Astrocyte of the spinal cord (primary cell): ENCODE measurements around the gene FAM163A.

Experiments used
- DNase-seq: peaks from one replicate; pipeline ENCODE4 v3.0.0; 2011; ENCODE audit warnings: low read depth, low spot score
- H3K4me3 ChIP-seq: 2 replicates; pipeline ENCODE4 v1.5.1; 2011; ENCODE audit warnings: low read depth, mild to moderate bottlenecking, low read length, moderate library complexity
- in situ Hi-C: cut with HindIII; loops from 2 replicates; pipeline ENCODE4 v1.10.0; 2017; ENCODE audit warnings: low sequenced_read_pairs
- TF ChIP-seq, protein P1 (sequence below): IDR thresholded peaks from 2 replicates; pipeline ENCODE4 v1.5.1; 2012; ENCODE audit warnings: low read depth, mild to moderate bottlenecking, low read length, inconsistent platforms

Gene FAM163A

DNA sequence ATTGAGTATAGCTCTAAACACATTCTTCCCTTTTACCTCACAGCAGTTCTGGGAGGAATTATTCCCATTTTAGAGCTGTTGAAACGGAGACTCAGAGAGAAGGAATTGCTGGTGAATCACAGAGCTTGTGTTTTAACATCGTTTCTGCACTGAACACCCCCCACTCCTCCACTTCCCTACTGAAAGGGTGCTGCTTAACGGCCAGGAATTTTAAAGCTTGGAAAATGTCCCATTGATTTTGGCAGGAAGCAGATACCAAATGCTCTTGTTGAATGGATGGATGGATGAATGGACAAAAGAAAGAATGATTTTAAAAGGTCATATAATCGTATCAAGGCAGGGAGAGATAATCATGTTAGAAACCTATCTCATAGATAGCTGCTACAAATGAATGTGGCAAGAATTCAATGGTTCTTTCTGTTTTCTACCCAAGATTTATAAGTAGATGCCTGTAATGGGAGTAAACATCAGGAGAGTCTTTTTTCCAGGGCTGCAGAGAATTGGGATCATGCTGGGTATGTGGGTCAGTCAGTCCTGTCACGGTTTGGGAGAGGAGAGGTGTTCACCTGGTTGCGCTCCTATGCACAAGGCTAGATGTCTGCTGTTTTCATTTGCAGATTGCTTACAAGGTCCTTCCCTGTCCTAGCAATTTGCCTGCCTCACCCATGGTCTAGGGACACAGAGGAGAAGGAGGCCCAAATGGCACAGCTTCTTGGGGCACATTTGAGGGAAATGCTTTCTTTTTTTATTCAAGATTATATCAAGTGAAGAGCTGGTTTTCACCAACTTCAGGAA is 19.0 kb downstream of the FAM163A start:
- H3K4me3 ChIP-seq: no peak overlapping the region
- TF ChIP-seq, protein P1, sequence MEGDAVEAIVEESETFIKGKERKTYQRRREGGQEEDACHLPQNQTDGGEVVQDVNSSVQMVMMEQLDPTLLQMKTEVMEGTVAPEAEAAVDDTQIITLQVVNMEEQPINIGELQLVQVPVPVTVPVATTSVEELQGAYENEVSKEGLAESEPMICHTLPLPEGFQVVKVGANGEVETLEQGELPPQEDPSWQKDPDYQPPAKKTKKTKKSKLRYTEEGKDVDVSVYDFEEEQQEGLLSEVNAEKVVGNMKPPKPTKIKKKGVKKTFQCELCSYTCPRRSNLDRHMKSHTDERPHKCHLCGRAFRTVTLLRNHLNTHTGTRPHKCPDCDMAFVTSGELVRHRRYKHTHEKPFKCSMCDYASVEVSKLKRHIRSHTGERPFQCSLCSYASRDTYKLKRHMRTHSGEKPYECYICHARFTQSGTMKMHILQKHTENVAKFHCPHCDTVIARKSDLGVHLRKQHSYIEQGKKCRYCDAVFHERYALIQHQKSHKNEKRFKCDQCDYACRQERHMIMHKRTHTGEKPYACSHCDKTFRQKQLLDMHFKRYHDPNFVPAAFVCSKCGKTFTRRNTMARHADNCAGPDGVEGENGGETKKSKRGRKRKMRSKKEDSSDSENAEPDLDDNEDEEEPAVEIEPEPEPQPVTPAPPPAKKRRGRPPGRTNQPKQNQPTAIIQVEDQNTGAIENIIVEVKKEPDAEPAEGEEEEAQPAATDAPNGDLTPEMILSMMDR: no peak
- in situ Hi-C loops: no loop called here
- no peak for DNase-seq

DNA sequence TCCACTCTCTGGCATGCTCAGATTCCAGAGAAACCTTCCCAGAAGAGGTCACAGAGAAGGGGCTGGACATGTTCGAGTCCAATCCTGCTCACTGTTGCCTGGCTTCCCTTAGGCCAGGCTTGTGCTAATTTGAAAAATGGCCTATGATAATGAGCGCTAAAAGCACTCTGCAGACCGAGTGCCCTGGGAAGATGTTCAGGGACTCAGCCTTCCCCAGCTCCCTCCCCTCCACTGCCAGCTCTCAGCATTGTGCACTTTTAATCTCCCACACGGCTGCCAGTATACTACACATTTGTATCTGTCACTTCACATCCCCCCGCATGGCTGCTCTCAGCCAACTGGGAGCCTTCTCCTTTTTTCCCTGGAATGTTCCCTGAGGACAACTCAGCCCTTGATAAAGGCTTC is 24.1 kb downstream of the FAM163A start:
- in situ Hi-C loops: no loop called here
- H3K4me3 ChIP-seq: no peak overlapping the region
- TF ChIP-seq, protein P1: no peak
- DNase-seq: no peak

DNA sequence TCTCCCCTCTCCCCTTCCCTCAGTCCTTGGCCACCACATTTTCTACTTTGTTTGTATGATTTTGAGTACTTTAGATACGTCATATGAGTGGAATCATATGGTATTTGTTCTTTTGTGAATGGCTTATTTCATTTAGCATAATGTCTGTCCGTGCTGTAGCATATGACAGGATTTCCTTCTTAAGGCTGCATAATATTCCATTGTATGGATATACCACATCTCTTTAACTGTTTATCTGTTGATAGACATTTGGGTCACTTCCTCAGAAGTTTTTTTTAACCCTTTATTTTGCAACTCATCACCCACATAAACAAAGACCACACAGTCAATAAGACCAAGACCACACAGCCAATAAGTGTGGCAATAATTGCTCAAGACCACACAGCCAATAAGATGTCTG is 24.9 kb downstream of the FAM163A start:
- no peak for DNase-seq
- TF ChIP-seq, protein P1: no peak
- in situ Hi-C loops: no loop called here
- no peak overlapping the region for H3K4me3 ChIP-seq

DNA sequence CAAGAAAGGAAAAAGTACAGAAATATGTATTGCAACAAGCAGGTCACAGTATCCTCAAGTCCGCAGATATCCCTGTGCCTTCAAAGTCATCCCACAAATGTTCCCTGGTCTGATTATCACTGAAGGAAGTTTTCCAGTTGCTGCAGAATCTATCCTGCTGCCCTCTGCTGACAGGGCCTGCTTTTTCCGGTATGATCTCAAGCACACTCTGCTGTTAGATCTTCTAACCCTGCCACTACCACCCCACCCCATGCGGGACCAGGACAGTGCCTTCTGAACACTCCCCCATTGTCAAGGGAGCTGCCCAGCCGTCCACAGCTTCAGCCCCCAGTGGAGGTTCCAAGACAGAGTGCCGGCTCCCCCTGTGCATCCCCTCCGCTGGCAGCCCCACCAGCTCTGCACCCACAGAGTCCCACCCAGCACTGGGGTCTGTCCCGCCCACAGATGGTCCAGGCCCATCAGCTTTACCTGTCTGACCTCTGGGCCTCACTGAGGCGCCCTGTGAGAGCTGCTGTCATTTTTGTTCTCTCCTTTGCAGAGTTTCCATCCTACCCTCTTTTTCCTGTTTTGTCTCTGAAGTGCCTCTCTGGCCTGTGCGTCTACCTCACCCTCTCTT is 27.9 kb downstream of the FAM163A start:
- TF ChIP-seq, protein P1: no peak
- no peak for DNase-seq
- in situ Hi-C loops: no loop called here
- H3K4me3 ChIP-seq: no peak overlapping the region

DNA sequence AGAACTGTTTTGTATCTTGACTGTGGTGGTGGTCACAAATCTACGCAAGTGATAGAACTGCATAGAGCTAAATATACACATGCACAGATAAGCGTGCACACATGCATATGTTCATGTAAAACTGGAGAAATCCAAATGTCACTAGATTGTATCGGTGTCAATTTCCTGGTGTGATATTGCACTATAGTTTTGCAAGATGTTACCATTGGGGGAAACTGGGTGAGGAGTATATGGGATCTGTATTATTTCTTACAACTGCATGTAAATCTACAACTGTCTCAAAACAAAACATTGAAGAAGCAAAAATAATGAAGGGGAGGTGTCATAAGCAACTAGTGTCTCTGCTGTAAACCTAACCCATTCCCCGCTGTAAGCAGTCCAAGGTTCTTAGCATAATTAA is 30.2 kb downstream of the FAM163A start:
- DNase-seq: no peak
- no peak overlapping the region for H3K4me3 ChIP-seq
- in situ Hi-C loops: no loop called here
- TF ChIP-seq, protein P1: no peak

DNA sequence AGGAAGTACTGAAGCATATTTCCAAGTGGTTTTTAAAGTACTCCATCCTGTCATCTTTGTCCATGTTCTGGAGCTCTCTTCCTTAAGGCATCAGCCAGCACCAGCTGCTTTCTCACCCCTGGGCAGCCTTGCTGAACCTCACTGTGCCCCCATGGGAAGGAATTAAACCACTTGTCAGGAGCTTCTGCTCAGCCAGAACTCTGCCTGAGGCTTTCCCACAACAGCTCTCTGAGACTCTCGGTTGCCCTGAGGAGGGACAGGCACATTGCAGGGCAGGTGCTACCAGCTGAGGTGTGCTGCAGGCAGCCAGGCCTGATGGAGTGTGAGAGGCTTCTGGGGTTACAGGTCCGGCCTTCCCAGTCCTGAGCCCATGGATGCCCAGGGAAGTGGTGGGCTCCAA is 30.9 kb downstream of the FAM163A start:
- H3K4me3 ChIP-seq: no peak overlapping the region
- in situ Hi-C loops: no loop called here
- TF ChIP-seq, protein P1: no peak
- no peak for DNase-seq
